ENCODE data around the gene TESPA1.

TESPA1 gene, protein sequence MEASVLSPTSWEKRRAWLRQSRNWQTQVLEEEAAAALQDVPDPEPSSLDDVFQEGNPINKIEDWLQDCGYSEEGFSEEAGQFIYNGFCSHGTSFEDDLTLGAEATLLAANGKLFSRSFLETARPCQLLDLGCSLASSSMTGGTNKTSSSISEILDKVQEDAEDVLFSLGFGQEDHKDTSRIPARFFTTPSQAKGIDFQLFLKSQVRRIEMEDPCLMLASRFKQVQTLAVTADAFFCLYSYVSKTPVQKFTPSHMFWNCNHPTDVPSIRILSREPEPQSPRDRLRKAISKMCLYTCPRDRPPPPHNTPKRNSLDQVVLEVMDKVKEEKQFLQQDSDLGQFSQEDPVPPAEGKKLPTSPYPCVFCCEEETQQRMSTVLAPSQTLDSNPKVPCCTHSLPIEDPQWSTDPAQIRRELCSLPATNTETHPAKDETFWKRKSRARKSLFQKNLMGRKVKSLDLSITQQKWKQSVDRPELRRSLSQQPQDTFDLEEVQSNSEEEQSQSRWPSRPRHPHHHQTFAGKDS

GRCh38 chr12:54984658-54985376, at the start of gene TESPA1:
Gene TESPA1, minus strand, starts transcription at chr12:54984762. Its CDS starts 10,200 bp downstream, at chr12:54974562.
- TF ChIP-seq, protein P1, sequence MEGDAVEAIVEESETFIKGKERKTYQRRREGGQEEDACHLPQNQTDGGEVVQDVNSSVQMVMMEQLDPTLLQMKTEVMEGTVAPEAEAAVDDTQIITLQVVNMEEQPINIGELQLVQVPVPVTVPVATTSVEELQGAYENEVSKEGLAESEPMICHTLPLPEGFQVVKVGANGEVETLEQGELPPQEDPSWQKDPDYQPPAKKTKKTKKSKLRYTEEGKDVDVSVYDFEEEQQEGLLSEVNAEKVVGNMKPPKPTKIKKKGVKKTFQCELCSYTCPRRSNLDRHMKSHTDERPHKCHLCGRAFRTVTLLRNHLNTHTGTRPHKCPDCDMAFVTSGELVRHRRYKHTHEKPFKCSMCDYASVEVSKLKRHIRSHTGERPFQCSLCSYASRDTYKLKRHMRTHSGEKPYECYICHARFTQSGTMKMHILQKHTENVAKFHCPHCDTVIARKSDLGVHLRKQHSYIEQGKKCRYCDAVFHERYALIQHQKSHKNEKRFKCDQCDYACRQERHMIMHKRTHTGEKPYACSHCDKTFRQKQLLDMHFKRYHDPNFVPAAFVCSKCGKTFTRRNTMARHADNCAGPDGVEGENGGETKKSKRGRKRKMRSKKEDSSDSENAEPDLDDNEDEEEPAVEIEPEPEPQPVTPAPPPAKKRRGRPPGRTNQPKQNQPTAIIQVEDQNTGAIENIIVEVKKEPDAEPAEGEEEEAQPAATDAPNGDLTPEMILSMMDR (IDR thresholded peaks at IDR 0.05; ENCODE audit: low read depth, low read length, missing control alignments): no peak
- peak within 1 kb of the TSS; percentile 68 for H3K4me3 ChIP-seq (ENCODE audit: low read depth, low read length)
- DNase-seq (ENCODE audit: low read depth): peak; percentile 90

DNA sequence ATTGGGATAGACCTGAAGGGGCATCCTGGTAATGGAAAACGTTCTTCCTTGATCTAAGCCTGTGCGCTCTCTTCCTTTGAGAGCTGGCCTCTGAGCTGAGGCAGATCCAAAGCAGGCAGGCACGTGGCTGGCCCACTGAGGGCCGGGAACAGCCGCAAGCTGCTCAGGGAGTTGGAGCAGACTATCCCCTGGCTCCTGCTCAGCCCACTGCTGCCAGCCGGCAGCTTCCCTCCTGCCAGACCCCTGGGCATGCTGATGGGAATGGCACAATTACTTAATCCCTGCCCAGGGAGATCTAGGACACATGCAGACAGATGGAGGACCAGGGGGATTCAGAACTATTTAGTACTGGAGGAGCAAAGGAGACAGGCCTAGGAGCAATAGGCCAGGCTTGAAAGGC, 49.7 kb upstream of the TESPA1 start:
- TF ChIP-seq, protein P1 (IDR thresholded peaks at IDR 0.05; ENCODE audit: low read depth, low read length, missing control alignments): no peak
- DNase-seq (ENCODE audit: low read depth): no peak
- no peak overlapping the region for H3K4me3 ChIP-seq (ENCODE audit: low read depth, low read length)

- H3K4me3 ChIP-seq (ENCODE audit: low read depth, low read length): no peak overlapping the region
- DNase-seq (ENCODE audit: low read depth): no peak
- TF ChIP-seq, protein P1 (IDR thresholded peaks at IDR 0.05; ENCODE audit: low read depth, low read length, missing control alignments): no peak
These were observed 40.9 kb upstream of the TESPA1 start for GRCh38 chr12:55025508-55025907.

DNA sequence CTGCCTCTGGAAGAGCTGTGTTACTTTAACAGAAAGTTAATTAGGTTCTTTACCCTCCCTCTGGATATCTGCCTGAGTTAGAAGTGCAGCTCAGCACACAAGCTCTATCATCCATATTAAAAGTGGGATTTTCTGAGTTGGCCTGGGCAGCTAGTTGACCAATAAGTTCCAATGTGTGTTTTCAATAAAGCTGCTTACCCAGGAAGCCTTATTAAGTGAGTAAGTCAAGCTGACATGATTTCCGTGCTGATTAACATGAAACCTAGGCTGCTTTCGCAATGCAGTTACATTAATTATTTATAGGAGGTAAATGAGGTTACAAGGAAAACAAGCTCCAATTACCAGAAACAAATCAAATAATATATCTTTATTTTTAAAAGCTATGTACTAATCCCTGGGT, 40.0 kb upstream of the TESPA1 start:
- DNase-seq (ENCODE audit: low read depth): no peak
- TF ChIP-seq, protein P1 (IDR thresholded peaks at IDR 0.05; ENCODE audit: low read depth, low read length, missing control alignments): no peak
- H3K4me3 ChIP-seq (ENCODE audit: low read depth, low read length): no peak overlapping the region

GRCh38 chr12:55019784-55020183, 35.2 kb upstream of the TESPA1 start, which contains the start of gene NEUROD4:
Gene NEUROD4, plus strand, starts transcription at chr12:55019974. Its CDS starts 6,466 bp downstream, at chr12:55026440.
- no peak within 1 kb of the TSS for H3K4me3 ChIP-seq (ENCODE audit: low read depth, low read length)
- no peak for DNase-seq (ENCODE audit: low read depth)
- TF ChIP-seq, protein P1 (IDR thresholded peaks at IDR 0.05; ENCODE audit: low read depth, low read length, missing control alignments): no peak

- no peak overlapping the region for H3K4me3 ChIP-seq (ENCODE audit: low read depth, low read length)
- DNase-seq (ENCODE audit: low read depth): no peak
- TF ChIP-seq, protein P1 (IDR thresholded peaks at IDR 0.05; ENCODE audit: low read depth, low read length, missing control alignments): no peak
These were observed 32.9 kb upstream of the TESPA1 start for GRCh38 chr12:55017416-55017925.

Measured in GM12864 (cell line).